RPMI8226 (cell line): ENCODE measurements around the gene DMXL2.
"Not testable (repeated sequence)": the region's sequence is repeated elsewhere in the genome, so short reads cannot be mapped to it uniquely, and the experiment has no call there.

Experiments used
- DNase-seq: peaks from one replicate; pipeline ENCODE4 v3.0.0-alpha.2; 2015

DMXL2 gene

GRCh38 chr15:51621155-51621765 lies 1.3 kb downstream of the DMXL2 start:
- no peak for DNase-seq

GRCh38 chr15:51620641-51621040 lies 1.9 kb downstream of the DMXL2 start:
- DNase-seq: peak; percentile 82

- DNase-seq: no peak
Measured at GRCh38 chr15:51620122-51620521, 2.4 kb downstream of the DMXL2 start.

- DNase-seq: no peak
Measured at GRCh38 chr15:51619331-51620035, 3.1 kb downstream of the DMXL2 start.

- no peak for DNase-seq
Measured at GRCh38 chr15:51617886-51618285, 4.7 kb downstream of the DMXL2 start.

GRCh38 chr15:51613951-51614350 lies 8.6 kb downstream of the DMXL2 start:
- DNase-seq: no peak

- not testable (repeated sequence) for DNase-seq
Measured at GRCh38 chr15:51612669-51613068, 9.9 kb downstream of the DMXL2 start.

GRCh38 chr15:51603462-51603948 lies 19.1 kb downstream of the DMXL2 start:
- DNase-seq: peak; percentile 77

GRCh38 chr15:51603002-51603401 lies 19.6 kb downstream of the DMXL2 start:
- DNase-seq: no peak

GRCh38 chr15:51602484-51602883 lies 20.1 kb downstream of the DMXL2 start:
- no peak for DNase-seq

- DNase-seq: no peak
Measured at GRCh38 chr15:51601801-51602200, 20.8 kb downstream of the DMXL2 start.

GRCh38 chr15:51600114-51600513 lies 22.5 kb downstream of the DMXL2 start:
- no peak for DNase-seq

- no peak for DNase-seq
Measured at GRCh38 chr15:51589881-51590568, 32.5 kb downstream of the DMXL2 start.

- DNase-seq: no peak
Measured at GRCh38 chr15:51588966-51589365, 33.6 kb downstream of the DMXL2 start.

- no peak for DNase-seq
Measured at GRCh38 chr15:51585986-51586385, 36.6 kb downstream of the DMXL2 start.

- no peak for DNase-seq
Measured at GRCh38 chr15:51580982-51581381, 41.6 kb downstream of the DMXL2 start.

- no peak for DNase-seq
Measured at GRCh38 chr15:51580385-51580784, 42.2 kb downstream of the DMXL2 start.

GRCh38 chr15:51579012-51579411 lies 43.6 kb downstream of the DMXL2 start:
- DNase-seq: no peak

- DNase-seq: no peak
Measured at GRCh38 chr15:51577636-51578304, 44.8 kb downstream of the DMXL2 start.

- DNase-seq: no peak
Measured at GRCh38 chr15:51576911-51577500, 45.6 kb downstream of the DMXL2 start.

GRCh38 chr15:51576286-51576850 lies 46.2 kb downstream of the DMXL2 start:
- DNase-seq: no peak

- DNase-seq: no peak
Measured at GRCh38 chr15:51575775-51576174, 46.8 kb downstream of the DMXL2 start.

GRCh38 chr15:51573352-51573751 lies 49.2 kb downstream of the DMXL2 start:
- DNase-seq: not testable (repeated sequence)
